ENCODE results near the gene RSPH3. TPM values are rescaled to one million over a fixed set of nuclear protein-coding genes. Genes with fewer than 3 reads are reported as not detected.
"Not testable (repeated sequence)": the region's sequence is repeated elsewhere in the genome, so short reads cannot be mapped to it uniquely, and the experiment has no call there.

Gene RSPH3
- total RNA-seq, 2 donors from 2014 or later: 4.7 to 7.8 TPM

DNA sequence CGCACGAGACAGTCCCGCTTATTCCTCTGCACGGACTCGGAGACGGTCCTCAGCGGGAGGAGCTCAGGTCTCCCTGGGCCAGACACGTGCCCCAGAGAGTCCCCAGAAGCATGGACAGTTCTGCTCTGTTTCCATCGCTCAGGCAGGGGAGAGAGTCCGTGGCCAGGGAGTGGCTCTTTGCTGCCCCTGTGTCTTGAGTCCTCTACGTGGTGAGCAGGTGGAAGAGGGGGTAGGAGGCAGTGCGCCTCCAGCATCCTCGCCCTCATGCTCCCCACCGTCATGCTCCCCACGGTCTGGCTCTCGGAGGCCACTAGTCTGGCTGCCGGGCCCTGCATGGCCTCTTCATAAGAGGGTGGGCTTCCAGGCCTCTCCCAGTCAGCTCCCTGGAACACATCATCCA lies 35.9 kb upstream of the RSPH3 start:
- no peaks in the 10 kb centered on the region for H3K36me3 ChIP-seq
- H3K4me1 ChIP-seq (ENCODE audit: control insufficient read depth in 1 of 2, low read depth in 2 of 2): peaks cover 4 to 16% of the 10 kb centered on the region in 2 donors
- no peak overlapping the region for H3K4me3 ChIP-seq
- no peaks in the 10 kb centered on the region for H3K27me3 ChIP-seq (replicated peaks; ENCODE audit: insufficient read depth)
- no peak for DNase-seq (ENCODE audit: low spot score)
- TF ChIP-seq CTCF (IDR thresholded peaks at IDR 0.05): no peak
- no peak for ATAC-seq (ENCODE audit: insufficient number of reproducible peaks, low FRiP score, low read depth)
- H3K27ac ChIP-seq: no peak overlapping the region
- no peaks in the 10 kb centered on the region for H3K9me3 ChIP-seq

DNA sequence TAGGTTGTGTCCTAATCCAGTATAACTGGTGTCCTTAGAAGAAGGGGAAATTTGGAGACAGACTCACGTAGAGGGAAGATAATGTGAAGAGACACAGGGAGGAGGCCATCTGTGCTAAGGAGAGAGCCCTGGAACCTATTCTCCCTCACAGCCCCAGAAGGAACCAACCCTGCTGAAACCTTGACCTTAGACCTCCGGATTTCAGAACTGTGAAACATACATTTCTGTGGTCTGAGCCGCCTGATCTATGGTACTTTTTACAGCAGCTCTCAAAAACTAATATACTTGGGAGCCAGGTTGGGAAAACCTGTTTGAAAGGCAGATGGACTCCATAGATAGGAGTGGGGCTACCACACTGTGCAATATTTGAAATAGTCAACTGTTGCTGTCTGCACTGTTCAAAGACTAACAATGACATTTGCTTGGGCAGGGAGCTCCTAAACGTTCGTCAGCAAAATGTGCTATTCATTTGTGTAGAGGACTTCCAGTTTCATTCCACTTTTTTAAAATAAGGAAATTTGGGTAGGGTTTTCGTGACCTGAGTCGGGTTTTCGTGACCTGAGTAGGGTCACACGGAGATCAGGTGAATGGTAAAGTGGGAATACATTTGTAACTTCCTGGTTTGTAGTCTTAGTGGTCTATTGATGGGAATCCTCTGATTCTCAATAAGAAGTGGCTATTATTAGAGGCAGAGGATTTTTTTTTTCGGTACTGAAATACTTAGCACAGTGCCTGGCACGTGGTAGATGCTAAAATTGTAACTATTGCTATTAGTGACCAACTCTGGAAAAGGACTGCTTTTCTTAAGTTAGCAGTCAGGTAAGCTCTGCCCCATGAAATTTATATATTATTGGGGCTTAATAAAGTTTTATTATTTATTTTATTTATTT lies 33.4 kb upstream of the RSPH3 start:
- H3K27ac ChIP-seq: no peak overlapping the region
- H3K36me3 ChIP-seq: no peaks in the 10 kb centered on the region
- no peaks in the 10 kb centered on the region for H3K9me3 ChIP-seq
- peaks cover 0 to 10% of the 10 kb centered on the region in 2 donors for H3K4me1 ChIP-seq (ENCODE audit: control insufficient read depth in 1 of 2, low read depth in 2 of 2)
- no peak for TF ChIP-seq CTCF (IDR thresholded peaks at IDR 0.05)
- no peaks in the 10 kb centered on the region for H3K27me3 ChIP-seq (replicated peaks; ENCODE audit: insufficient read depth)
- no peak for ATAC-seq (ENCODE audit: insufficient number of reproducible peaks, low FRiP score, low read depth)
- DNase-seq (ENCODE audit: low spot score): no peak
- no peak overlapping the region for H3K4me3 ChIP-seq

DNA sequence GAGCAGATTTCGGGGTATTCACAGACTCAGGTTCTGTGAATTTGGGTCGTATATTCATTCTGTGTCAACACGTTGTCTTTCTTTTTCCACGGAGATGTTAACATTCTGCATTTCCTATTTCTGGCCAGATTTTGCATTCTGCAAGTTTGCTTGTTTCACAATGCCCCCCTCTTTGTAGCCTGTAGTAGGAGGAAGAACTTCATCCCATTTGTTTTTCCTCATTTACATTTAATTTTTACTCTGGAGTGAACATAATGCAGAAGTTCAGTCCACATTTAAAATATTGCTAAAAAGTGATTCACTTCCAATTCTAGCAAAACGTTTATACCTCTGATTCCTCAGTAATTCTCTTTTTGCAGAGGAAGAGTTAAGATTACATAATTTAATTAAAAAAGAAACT lies 31.8 kb upstream of the RSPH3 start:
- no peaks in the 10 kb centered on the region for H3K9me3 ChIP-seq
- TF ChIP-seq CTCF (IDR thresholded peaks at IDR 0.05): no peak
- H3K27me3 ChIP-seq (replicated peaks; ENCODE audit: insufficient read depth): no peaks in the 10 kb centered on the region
- DNase-seq (ENCODE audit: low spot score) (no peak), ATAC-seq (ENCODE audit: insufficient number of reproducible peaks, low FRiP score, low read depth) (no peak)
- H3K27ac ChIP-seq: no peak overlapping the region
- H3K4me1 ChIP-seq (ENCODE audit: control insufficient read depth in 1 of 2, low read depth in 2 of 2): no peaks in the 10 kb centered on the region
- H3K4me3 ChIP-seq: no peak overlapping the region
- H3K36me3 ChIP-seq: no peaks in the 10 kb centered on the region

DNA sequence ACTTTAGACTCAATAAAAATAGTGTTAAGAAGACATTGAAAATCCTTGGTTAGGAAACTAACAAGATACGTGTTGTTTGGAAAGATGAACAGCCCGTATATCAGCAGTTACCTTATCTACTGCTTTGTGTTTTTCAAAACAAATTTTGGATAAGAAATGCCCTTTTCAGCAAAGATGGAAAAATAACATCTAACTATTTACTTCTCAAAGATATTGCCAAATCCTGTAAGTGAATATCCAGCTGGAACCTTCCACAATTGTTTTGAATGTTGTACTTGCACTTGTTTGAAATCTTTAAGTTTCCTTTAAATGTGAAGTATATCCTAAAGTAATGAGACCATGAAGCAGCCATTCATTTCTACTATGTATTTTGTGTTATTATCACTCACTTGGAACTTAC lies 30.2 kb upstream of the RSPH3 start:
- Histone ChIP-seq H3K4me3 (no peak overlapping the region), H3K9me3 (peaks cover 9% of the 10 kb centered on the region), H3K4me1 (ENCODE audit: control insufficient read depth in 1 of 2, low read depth in 2 of 2) (no peaks in the 10 kb centered on the region), H3K27me3 (replicated peaks; ENCODE audit: insufficient read depth) (no peaks in the 10 kb centered on the region), H3K27ac (no peak overlapping the region), H3K36me3 (no peaks in the 10 kb centered on the region)
- ATAC-seq (ENCODE audit: insufficient number of reproducible peaks, low FRiP score, low read depth) (no peak), DNase-seq (ENCODE audit: low spot score) (no peak)
- TF ChIP-seq CTCF (IDR thresholded peaks at IDR 0.05): no peak

GRCh38 chr6:159025224-159025623 lies 25.2 kb upstream of the RSPH3 start:
- not testable (repeated sequence) for H3K27me3 ChIP-seq (replicated peaks; ENCODE audit: insufficient read depth); ATAC-seq (ENCODE audit: insufficient number of reproducible peaks, low FRiP score, low read depth); H3K4me3 ChIP-seq; H3K27ac ChIP-seq; H3K36me3 ChIP-seq; H3K4me1 ChIP-seq (ENCODE audit: control insufficient read depth in 1 of 2, low read depth in 2 of 2); DNase-seq (ENCODE audit: low spot score)
- H3K9me3 ChIP-seq: peaks cover 16% of the 10 kb centered on the region
